OCI-LY1 (cell line): Measurements from ENCODE around the gene TSKS.

Experiments used
- H2AFZ ChIP-seq: fragments of 200-600 bp; sonication (generic), shearing (Covaris generic); 2 replicates; pipeline ENCODE4 v1.6.0; 2014; ENCODE audit warnings: antibody characterized with exemption, mild to moderate bottlenecking, low read length
- H3F3A ChIP-seq: fragments of 200-600 bp; sonication (generic), shearing (Covaris generic); 2 replicates; pipeline ENCODE4 v1.6.0; 2014; ENCODE audit warnings: mild to moderate bottlenecking, antibody characterized with exemption, low read length, moderate library complexity; ENCODE audit not compliant: insufficient read depth
- H3K27ac ChIP-seq: fragments of 200-600 bp; sonication (generic); 2 replicates; pipeline ENCODE4 v1.5.1; 2014; ENCODE audit warnings: low read length, mixed run types, mild to moderate bottlenecking, low read depth; ENCODE audit not compliant: poor library complexity, severe bottlenecking
- H3K27me3 ChIP-seq: fragments of 200-600 bp; sonication (generic); 2 replicates; pipeline ENCODE4 v1.6.0; 2014; ENCODE audit warnings: antibody characterized with exemption, mild to moderate bottlenecking, low read length, moderate library complexity; ENCODE audit not compliant: insufficient read depth
- H3K36me3 ChIP-seq: fragments of 200-600 bp; sonication (generic); 2 replicates; pipeline ENCODE4 v1.6.1; 2014; ENCODE audit warnings: mild to moderate bottlenecking, antibody characterized with exemption, low read length, moderate library complexity, mixed read lengths; ENCODE audit not compliant: insufficient read depth
- H3K4me1 ChIP-seq: fragments of 200-600 bp; sonication (generic); 2 replicates; pipeline ENCODE4 v1.5.1; 2014; ENCODE audit warnings: mild to moderate bottlenecking, low read length, moderate library complexity; ENCODE audit not compliant: insufficient read depth, severe bottlenecking
- H3K4me2 ChIP-seq: fragments of 200-600 bp; sonication (generic), shearing (Covaris generic); 2 replicates; pipeline ENCODE4 v1.6.1; 2014; ENCODE audit warnings: low read length
- H3K4me3 ChIP-seq: fragments of 200-600 bp; sonication (generic); 2 replicates; pipeline ENCODE4 v1.5.1; 2014; ENCODE audit warnings: low read length, low read depth, mild to moderate bottlenecking, mixed read lengths; ENCODE audit not compliant: poor library complexity, severe bottlenecking
- H3K79me2 ChIP-seq: fragments of 200-600 bp; shearing (Covaris generic); 2 replicates; pipeline ENCODE4 v1.6.1; 2016; ENCODE audit warnings: mixed run types, low read length, mixed read lengths; ENCODE audit not compliant: insufficient read depth
- H3K9ac ChIP-seq: fragments of 200-600 bp; sonication (generic), shearing (Covaris generic); 2 replicates; pipeline ENCODE4 v1.6.1; 2014; ENCODE audit warnings: mild to moderate bottlenecking, low read length, mixed read lengths
- H3K9me2 ChIP-seq: fragments of 200-600 bp; sonication (generic), shearing (Covaris generic); 2 replicates; pipeline ENCODE4 v1.6.1; 2014; ENCODE audit warnings: low read depth, mild to moderate bottlenecking, low read length, mixed read lengths
- H3K9me3 ChIP-seq: fragments of 200-600 bp; shearing (Covaris generic); 2 replicates; pipeline ENCODE4 v1.6.1; 2014; ENCODE audit warnings: low read length, mixed read lengths
- H4K20me1 ChIP-seq: fragments of 200-600 bp; sonication (generic), shearing (Covaris generic); 2 replicates; pipeline ENCODE4 v1.6.0; 2016; ENCODE audit warnings: mild to moderate bottlenecking, low read length; ENCODE audit not compliant: insufficient read depth
- EZH2 ChIP-seq: fragments of 200-600 bp; sonication (generic), shearing (Covaris generic); IDR thresholded peaks from 2 replicates; pipeline ENCODE4 v1.8.0; 2017; ENCODE audit warnings: borderline replicate concordance, mixed run types, mild to moderate bottlenecking, antibody characterized with exemption, low read length, moderate library complexity, mixed read lengths
- TF ChIP-seq, protein P1 (sequence below): fragments of 200-600 bp; sonication (generic), shearing (Covaris generic); IDR thresholded peaks from 2 replicates; pipeline ENCODE4 v1.5.1; 2017; ENCODE audit warnings: mild to moderate bottlenecking, antibody characterized with exemption, low read length, moderate library complexity, mixed read lengths

Gene TSKS

DNA sequence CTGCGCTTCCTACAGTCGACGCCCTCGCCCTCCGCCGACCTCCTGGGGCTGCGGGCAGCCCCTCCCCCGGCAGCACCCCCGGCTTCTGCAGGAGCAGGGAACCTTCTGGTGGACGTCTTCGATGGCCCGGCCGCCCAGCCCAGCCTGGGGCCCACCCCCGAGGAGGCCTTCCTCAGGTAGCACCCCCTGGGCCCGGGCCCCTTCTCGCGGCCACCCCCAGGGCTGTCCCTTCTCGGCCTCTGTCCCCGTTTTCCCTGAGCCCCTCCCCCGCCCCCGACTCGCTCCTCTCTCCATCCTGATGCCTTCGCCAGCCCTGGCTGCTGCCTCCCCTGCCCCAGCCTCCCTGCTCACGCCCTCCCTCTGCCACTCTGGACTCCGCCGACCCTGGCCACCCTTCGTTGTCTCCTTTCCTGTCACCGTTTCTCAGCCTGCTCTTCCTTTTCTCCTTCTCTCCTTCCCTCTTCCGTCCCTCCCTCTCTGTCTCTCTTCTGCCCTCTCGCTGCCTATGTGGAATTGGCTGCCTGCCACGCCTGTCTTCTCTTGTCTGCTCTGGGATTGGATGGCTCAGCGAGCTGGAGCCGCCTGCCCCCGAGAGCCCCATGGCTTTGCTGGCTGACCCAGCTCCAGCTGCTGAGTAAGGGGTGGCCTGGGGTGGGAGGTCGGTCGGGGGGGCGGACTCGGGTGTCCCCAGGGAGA, 39.0 kb upstream of the TSKS start:
- H3K4me3 ChIP-seq: no peak overlapping the region
- no peaks in the 10 kb centered on the region for H3K4me1 ChIP-seq
- no peaks in the 10 kb centered on the region for H3K9me3 ChIP-seq
- H4K20me1 ChIP-seq: no peaks in the 10 kb centered on the region
- H3K9ac ChIP-seq: no peak overlapping the region
- H3K36me3 ChIP-seq: peaks cover 74% of the 10 kb centered on the region
- no peak overlapping the region for H2AFZ ChIP-seq
- no peaks in the 10 kb centered on the region for H3K79me2 ChIP-seq
- H3K4me2 ChIP-seq: no peak overlapping the region
- no peaks in the 10 kb centered on the region for H3K27me3 ChIP-seq
- no peaks in the 10 kb centered on the region for H3F3A ChIP-seq
- no peak for TF ChIP-seq EZH2
- TF ChIP-seq, protein P1, sequence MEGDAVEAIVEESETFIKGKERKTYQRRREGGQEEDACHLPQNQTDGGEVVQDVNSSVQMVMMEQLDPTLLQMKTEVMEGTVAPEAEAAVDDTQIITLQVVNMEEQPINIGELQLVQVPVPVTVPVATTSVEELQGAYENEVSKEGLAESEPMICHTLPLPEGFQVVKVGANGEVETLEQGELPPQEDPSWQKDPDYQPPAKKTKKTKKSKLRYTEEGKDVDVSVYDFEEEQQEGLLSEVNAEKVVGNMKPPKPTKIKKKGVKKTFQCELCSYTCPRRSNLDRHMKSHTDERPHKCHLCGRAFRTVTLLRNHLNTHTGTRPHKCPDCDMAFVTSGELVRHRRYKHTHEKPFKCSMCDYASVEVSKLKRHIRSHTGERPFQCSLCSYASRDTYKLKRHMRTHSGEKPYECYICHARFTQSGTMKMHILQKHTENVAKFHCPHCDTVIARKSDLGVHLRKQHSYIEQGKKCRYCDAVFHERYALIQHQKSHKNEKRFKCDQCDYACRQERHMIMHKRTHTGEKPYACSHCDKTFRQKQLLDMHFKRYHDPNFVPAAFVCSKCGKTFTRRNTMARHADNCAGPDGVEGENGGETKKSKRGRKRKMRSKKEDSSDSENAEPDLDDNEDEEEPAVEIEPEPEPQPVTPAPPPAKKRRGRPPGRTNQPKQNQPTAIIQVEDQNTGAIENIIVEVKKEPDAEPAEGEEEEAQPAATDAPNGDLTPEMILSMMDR: no peak
- no peaks in the 10 kb centered on the region for H3K9me2 ChIP-seq
- H3K27ac ChIP-seq: no peak overlapping the region

DNA sequence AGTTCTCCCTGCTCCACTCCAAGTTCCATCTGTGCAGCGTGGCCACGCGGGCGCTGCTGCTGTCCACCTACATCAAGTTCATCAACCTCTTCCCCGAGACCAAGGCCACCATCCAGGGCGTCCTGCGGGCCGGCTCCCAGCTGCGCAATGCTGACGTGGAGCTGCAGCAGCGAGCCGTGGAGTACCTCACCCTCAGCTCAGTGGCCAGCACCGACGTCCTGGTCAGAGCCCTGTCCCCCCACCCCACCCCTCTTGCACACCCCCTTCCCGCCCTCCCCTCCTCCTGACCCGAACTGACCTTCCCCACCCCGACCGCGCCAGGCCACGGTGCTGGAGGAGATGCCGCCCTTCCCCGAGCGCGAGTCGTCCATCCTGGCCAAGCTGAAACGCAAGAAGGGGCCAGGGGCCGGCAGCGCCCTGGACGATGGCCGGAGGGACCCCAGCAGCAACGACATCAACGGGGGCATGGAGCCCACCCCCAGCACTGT, 38.3 kb upstream of the TSKS start:
- no peak overlapping the region for H3K27ac ChIP-seq
- no peaks in the 10 kb centered on the region for H3F3A ChIP-seq
- no peak overlapping the region for H2AFZ ChIP-seq
- TF ChIP-seq, protein P1: no peak
- TF ChIP-seq EZH2: no peak
- no peak overlapping the region for H3K9ac ChIP-seq
- H3K27me3 ChIP-seq: no peaks in the 10 kb centered on the region
- no peak overlapping the region for H3K4me3 ChIP-seq
- no peak overlapping the region for H3K4me2 ChIP-seq
- H4K20me1 ChIP-seq: no peaks in the 10 kb centered on the region
- H3K9me3 ChIP-seq: no peaks in the 10 kb centered on the region
- H3K4me1 ChIP-seq: no peaks in the 10 kb centered on the region
- H3K79me2 ChIP-seq: no peaks in the 10 kb centered on the region
- H3K36me3 ChIP-seq: peaks cover 76% of the 10 kb centered on the region
- H3K9me2 ChIP-seq: no peaks in the 10 kb centered on the region

DNA sequence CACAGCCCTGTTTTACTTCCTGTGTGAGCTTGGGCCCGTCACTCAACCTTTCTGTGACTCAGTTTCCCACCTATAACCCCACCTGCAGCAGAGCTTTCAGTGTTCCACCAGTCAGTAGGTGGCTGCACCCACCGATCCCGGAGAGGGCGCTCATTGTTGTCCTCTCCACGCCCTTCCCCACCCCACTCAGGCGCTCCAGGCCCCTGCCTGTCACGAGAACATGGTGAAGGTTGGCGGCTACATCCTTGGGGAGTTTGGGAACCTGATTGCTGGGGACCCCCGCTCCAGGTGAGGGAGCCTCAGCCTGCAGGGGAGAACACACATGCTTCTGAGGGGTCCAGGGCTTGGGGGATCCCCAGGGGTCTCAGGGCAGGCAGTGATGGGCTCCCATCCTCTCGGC, 37.7 kb upstream of the TSKS start:
- Histone ChIP-seq H3K9ac (no peak overlapping the region), H3F3A (no peaks in the 10 kb centered on the region), H3K79me2 (no peaks in the 10 kb centered on the region), H3K4me1 (no peaks in the 10 kb centered on the region), H3K9me3 (no peaks in the 10 kb centered on the region), H3K36me3 (peaks cover 77% of the 10 kb centered on the region), H3K4me2 (no peak overlapping the region), H2AFZ (no peak overlapping the region), H4K20me1 (no peaks in the 10 kb centered on the region), H3K27me3 (no peaks in the 10 kb centered on the region), H3K9me2 (no peaks in the 10 kb centered on the region), H3K4me3 (no peak overlapping the region), H3K27ac (no peak overlapping the region)
- no peak for TF ChIP-seq EZH2
- TF ChIP-seq, protein P1: no peak
